GM19240 (cell line): Measurements from ENCODE around the gene KLHL29.

Experiments used
- DNase-seq: peaks from one replicate; pipeline ENCODE4 v3.0.0; 2011; ENCODE audit warnings: low spot score; ENCODE audit not compliant: insufficient read length

The KLHL29 gene

DNA sequence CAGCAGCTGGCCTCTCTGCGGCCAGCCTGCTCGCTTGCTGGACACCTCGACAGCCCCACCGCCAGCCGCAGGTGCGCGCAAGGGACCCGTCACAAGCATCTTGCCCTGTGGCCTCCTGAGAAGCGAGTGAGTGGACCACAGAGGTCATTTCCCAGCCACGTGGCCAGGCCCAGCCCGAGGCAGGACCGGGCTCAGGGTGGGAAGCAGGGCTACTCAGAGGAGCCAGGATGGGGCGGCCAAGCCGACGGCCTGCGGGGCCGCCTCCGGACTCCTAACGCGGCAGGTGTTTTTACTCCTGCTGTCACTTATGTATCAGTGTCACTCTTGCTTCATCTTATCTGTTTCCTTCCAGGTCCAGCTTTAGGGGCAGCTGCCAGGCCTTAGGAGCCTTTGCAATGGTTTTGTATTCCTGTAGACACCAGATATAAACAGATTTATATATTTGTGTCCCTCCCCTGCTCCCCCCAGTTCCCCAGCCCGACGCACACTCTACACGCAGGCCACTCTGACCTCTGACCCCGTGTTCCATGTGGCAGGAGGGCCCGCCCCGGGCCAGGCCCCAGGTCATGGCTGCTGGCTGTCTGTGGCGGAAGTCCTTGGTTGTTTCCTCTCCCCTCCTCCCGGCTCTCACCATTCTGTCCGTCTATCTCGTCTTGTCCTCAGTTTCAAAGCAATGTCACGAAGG, 305.6 kb downstream of the KLHL29 start:
- no peak for DNase-seq

DNA sequence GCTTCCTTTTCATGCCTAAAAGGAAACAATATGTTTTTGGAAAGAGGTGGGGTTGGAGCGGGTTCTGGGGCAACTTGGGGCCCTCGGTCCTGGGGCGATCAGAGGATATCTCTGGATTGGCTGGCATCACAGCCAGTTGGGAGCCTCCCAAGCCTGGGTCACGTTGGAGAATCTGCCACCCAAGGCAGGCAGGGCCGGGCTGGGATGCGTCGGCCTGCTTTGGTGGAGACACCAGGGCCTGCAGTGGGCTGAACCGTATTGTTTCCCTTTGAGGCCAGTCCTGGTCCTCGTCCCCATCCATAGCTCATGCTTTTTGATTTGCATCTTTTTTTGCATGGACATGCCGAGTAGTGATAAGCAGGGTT, 306.1 kb downstream of the KLHL29 start:
- DNase-seq, result no peak

GRCh38 chr2:23691565-23691964, 306.6 kb downstream of the KLHL29 start:
- no peak for DNase-seq

GRCh38 chr2:23692263-23692662, 307.3 kb downstream of the KLHL29 start:
- no peak for DNase-seq

DNA sequence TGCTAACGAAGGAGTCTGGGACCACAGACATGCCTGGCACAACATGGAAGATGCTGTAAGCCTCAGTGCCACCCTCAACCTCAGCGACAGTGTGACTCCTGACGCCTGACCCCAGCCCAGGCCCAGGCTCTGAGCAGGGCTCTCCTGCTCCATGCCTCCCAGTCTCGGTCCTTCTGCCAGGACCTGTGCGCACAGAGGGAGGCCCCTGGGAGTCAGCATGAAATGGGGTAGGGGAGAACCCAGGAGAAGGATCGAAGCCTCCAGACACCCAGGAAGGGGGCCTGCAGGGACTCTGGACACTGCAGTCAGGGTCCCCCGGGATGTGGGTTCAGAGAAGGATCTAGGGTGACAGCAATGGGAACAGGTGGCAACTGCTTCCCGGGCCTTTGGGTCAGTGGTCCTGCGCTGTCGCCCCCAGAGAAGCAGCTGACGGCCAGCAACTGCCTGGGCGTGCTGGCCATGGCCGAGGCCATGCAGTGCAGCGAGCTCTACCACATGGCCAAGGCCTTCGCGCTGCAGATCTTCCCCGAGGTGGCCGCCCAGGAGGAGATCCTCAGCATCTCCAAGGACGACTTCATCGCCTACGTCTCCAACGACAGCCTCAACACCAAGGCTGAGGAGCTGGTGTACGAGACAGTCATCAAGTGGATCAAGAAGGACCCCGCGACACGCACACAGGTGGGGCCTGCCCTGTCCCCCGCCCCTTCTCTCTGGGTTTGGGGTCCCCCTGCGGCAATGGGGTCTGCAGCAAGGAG, 308.0 kb downstream of the KLHL29 start:
- no peak for DNase-seq

GRCh38 chr2:23693606-23693951, 308.6 kb downstream of the KLHL29 start:
- DNase-seq, result no peak

DNA sequence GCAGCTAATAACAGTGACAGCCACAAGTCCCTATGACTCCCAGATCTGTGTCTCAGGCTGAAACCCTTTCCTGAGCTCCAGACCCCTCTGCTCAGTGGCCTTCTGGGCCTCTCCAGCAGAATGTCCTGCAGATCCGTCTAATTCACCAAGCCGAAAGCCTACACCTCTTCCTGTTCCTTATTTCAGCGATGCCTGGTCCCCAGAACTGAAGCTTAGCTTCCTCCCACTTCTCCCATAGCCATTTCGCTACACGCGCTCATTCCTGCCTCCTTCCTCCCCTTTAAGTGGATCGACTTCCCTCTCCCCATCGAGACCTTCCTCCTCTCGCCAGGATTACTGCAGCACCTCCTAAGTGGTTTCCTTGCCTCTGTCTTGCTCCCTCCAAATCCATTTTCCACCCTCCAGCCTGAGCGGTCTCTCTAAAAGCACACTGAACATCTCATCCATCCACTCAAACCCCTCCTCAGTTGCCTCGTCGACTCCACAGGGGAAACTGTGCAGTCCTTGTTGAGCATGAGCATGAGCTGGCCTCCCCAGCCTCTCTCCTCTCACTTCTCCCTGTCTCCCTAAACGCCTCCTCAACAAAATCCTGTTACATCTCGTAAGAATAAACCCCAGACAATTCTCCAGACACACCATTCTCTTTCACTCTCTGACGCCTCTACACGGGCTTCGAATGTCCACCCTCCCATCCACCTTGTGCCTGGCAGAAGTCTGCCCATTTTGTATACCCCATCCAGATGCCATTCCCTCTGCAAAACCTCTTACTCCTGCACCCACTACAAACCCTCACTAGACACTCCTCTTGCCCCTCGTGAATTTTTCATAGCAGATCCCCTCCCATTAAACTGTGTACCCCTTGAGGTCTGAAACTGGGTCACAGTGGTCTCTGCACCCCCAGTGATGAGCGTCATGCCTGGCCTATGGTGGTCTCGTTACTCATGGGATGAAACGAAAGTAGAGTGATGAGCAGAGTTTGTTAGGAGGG, 309.4 kb downstream of the KLHL29 start:
- DNase-seq, result no peak

- DNase-seq, result no peak
Measured at GRCh38 chr2:23695214-23695889, 310.4 kb downstream of the KLHL29 start.

DNA sequence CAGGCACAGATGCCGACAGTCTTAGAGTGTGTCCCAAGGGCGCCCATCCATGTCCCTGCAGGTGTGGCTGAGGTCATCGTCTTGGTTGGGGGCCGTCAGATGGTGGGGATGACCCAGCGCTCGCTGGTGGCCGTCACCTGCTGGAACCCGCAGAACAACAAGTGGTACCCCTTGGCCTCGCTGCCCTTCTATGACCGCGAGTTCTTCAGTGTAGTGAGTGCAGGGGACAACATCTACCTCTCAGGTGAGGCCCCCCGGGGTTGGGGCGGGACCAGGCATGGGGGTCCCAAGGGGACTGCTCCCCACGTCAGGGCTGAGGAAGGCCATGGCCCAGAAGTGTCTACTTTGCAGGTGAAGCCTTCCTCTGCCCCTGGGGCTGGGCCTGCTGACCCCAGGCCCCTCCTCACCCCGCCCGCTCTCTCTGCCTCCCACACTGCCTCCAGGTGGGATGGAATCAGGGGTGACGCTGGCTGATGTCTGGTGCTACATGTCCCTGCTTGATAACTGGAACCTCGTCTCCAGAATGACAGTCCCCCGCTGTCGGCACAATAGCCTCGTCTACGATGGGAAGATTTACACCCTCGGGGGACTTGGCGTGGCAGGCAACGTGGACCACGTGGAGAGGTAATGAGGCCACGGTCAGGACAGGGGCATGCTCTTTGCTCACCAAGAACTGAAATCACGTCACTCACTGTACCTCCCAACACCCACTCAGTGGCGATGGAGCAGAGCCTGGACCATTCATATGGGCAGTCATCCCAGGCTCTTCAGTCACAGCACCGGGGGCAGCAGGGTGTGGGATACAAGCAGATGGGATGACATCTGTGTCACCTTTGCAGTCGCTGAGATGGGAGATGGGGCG, 311.1 kb downstream of the KLHL29 start:
- DNase-seq, result no peak

DNA sequence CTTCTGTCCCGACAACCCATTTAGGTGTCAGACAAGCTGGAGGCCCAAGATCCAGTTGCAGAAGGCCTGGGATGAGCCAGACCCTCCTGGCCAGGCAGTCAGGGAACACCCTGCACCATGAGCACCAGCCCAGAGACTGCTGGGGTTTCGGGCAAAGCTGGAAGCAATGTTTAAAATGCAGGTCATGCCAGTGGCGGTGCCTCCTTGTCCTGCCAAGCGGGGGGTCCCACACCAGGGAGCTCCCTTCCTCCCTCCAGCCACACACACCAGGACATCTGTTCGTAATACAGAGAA, 311.7 kb downstream of the KLHL29 start:
- DNase-seq, result no peak

- DNase-seq, result no peak
Measured at GRCh38 chr2:23697256-23698075, 312.5 kb downstream of the KLHL29 start.

DNA sequence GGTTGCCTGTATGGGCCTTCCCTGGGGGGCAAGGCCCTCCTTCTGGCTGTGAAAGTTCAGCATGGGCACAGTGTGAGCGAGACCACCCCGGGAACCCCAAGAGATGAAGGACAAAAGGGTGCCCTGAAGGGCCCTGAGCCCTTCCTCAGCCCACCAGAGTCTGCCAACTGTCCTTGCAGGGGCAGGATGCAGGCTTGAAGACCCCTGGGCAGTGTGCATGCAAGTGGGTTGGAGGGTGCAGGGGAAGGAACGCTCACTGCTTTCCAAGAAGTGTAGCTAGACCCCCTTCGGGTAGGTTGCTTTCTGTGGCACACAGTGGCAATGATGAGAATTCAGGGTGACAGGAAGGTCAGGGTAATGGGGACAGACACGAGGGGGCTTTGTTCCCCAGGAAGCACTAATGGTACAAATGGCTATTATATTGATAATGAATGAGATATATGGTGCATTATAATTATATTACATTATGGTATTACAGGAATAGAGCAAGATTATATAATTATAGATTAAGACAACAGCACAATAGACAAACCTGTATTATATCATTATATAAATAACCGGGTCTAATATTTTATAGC, 313.2 kb downstream of the KLHL29 start:
- no peak for DNase-seq

DNA sequence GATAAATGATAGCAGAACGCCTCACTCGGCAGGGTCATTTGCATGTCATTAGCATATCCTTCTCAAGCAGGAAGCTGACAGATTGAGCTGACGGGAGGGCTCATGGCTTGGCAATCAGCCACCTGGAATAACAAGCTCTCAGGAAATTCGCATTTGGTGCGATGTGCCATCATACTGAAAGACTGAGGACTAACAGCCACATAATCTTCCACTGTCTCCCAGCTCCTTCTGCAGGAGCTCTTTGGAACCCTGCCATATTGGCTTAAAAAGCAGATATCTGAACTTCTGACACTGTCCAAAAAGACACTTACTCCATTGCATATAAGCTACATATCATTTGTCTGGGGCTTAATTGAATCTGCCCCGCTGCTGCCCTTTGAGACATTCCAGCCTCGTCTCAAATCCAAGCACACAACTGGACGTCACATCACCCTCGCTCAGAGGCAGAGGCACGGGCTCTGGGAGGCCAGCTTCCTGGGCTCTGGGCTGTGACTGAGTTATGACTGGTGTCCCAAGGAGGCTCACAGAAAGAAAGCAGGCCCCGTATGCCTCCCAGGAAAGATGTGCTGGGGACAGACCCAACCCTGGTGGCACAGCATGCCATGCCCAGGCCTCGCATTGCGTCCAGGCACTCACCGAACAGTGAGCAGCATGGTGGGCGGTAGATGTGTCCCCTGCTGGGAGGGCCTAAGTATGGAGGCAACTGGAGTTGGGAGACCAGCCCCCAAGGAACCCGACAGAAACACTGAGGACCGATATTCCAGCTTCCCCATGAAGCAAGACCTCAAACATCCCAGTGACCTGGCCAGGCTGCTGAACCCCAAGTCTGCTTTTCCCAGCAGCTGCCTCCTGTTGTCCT, 314.0 kb downstream of the KLHL29 start:
- DNase-seq, result no peak

GRCh38 chr2:23699580-23699925, 314.6 kb downstream of the KLHL29 start:
- no peak for DNase-seq

GRCh38 chr2:23700627-23701026, 315.6 kb downstream of the KLHL29 start:
- no peak for DNase-seq

DNA sequence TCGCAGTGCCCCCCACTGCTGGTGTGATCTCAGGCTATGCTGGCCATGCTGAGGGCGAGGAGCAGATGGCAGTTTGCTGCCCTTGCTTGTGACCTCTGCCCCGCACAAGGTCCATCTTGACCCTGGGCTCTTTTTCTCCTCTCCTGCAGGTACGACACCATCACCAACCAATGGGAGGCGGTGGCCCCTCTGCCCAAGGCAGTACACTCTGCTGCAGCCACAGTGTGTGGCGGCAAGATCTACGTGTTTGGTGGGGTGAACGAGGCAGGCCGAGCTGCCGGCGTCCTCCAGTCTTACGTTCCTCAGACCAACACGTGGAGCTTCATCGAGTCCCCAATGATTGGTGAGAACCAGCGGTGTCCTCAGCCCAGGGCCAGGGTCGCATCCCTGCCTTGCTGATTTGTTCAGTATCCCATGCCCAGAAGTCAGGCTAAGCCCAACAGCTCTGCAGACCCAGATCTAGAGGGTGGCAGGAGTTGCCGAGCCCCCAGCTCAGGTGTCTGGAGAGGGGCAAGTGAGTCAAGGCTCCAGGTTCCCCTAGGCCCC, 318.1 kb downstream of the KLHL29 start:
- DNase-seq, result no peak

DNA sequence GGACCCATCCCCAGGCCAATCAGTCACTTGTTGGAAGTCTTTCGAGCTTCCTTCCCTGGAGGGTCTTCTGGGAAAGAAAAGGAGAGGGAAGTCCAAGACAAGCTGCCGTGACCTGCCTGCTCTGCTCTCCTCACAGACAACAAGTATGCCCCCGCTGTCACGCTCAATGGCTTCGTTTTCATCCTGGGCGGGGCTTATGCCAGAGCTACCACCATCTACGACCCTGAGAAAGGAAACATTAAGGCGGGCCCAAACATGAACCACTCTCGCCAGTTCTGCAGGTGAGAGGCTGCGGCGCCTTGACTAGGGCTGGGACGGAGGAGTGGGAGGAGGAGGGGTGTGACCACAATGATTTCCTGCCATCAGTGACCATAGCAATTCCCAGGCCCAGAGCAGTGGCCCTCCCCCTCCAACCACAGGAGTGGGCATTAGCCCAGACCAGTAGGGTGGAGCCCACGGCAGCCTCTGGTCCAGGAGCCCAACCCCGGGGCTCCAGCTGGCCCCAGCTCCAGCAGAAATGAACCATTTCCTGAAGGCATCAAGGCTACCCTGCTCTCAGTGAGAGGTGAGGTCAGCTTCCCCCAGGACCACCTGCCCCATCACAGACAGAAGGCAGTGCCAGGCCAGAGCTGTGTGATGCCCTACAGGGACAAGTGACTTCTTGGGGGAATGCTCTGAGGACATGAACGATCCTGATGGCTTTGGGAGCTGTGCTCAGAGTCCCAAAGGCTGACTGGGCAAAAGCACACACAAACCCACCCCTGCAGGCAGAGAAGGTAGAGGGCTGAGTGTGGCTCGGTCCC, 318.8 kb downstream of the KLHL29 start:
- no peak for DNase-seq
